RKO (cell line): Measurements from ENCODE around the gene ACADSB.

ENCODE experiments used
- DNase-seq: peaks from one replicate; pipeline ENCODE4 v3.0.0-alpha.2; 2016; ENCODE audit warnings: low spot score

ACADSB gene

GRCh38 chr10:123100030-123100762 lies 91.4 kb downstream of the ACADSB start:
- DNase-seq, result no peak

- DNase-seq, result no peak
Measured at GRCh38 chr10:123101872-123102271, 93.1 kb downstream of the ACADSB start.

- DNase-seq, result no peak
Measured at GRCh38 chr10:123102673-123103072, 93.9 kb downstream of the ACADSB start.

- DNase-seq, result no peak
Measured at GRCh38 chr10:123103944-123104343, 95.1 kb downstream of the ACADSB start.
